ENCODE measurements around the gene OR5AL1.

DNA sequence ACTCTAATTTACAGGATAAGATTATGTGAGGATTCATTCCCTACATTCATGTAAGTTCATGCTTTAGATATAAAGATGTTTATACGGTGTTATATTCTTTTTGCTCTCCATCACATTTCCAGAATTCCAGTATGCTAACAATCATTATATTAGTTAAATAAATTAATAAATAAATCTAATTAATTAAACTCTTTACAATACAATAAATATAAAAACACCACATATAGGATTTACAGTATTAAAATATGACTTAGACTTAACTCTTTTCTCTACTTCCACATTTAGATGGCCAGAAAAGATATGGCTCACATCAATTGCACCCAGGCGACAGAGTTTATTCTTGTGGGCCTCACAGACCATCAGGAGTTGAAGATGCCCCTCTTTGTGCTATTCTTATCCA, 37.2 kb upstream of the OR5AL1 start, which contains the start of gene OR8U1:
- TF ChIP-seq RARB (CRISPR knock-in tag; IDR thresholded peaks at IDR 0.05): no peak
- TF ChIP-seq ZNF70 (CRISPR knock-in tag; IDR thresholded peaks at IDR 0.05): no peak
- TF ChIP-seq ZFP30 (CRISPR knock-in tag; IDR thresholded peaks at IDR 0.05): no peak
- TF ChIP-seq ZNF8 (CRISPR knock-in tag; IDR thresholded peaks at IDR 0.05): no peak

Data from SK-N-SH treated with all-trans-retinoic acid at 6 μM for 48 hours (cell line).